Measurements from ENCODE around the gene NOP58. TPM values are rescaled to one million over a fixed set of nuclear protein-coding genes. Genes with fewer than 3 reads are reported as not detected.

The NOP58 gene
- total RNA-seq, 1 experiment from 2014 or later: 136 TPM

- ATAC-seq (no peak), DNase-seq (ENCODE audit: low read depth, low spot score) (no peak)
- POLR2A ChIA-PET: no interaction called here
- H3K36me3 ChIP-seq (ENCODE audit: control insufficient read depth in 1 of 2, insufficient read depth in 2 of 2, low read length in 2 of 2): peaks cover 62 to 77% of the 10 kb centered on the region in 2 experiments
- no peak overlapping the region for H3K4me2 ChIP-seq (ENCODE audit: low read length)
- CTCF ChIA-PET: no interaction called here
- H3K79me2 ChIP-seq (ENCODE audit: insufficient read depth, low read length): peaks cover 96% of the 10 kb centered on the region
- BruUV-seq (replicated peaks): no TSS peak
- no peaks in the 10 kb centered on the region for H3K27me3 ChIP-seq (ENCODE audit: insufficient read depth, low read length)
- no peak overlapping the region for H3K4me3 ChIP-seq (replicated peaks in 1 of 2; ENCODE audit: low read depth in 1 of 2, low read length in 2 of 2)
- no peaks in the 10 kb centered on the region for H3K9me3 ChIP-seq (ENCODE audit: control insufficient read depth in 1 of 2, insufficient read depth in 1 of 2, low read depth in 1 of 2, low read length in 2 of 2)
- H3K9ac ChIP-seq (ENCODE audit: low read length): no peak overlapping the region
- peaks cover 20% of the 10 kb centered on the region; the same call in 1 of the 2 replicates for H4K20me1 ChIP-seq (ENCODE audit: insufficient read depth)
- RAD21 ChIA-PET (ENCODE audit: low non-redundant PET in 1 of 2, low total read pairs in 2 of 2, uncharacterized antibody in 2 of 2, unreplicated experiment in 2 of 2): no interaction called here
- intact Hi-C loops (cut with micrococcal nuclease): no loop called here
- TF ChIP-seq CBX3 (IDR thresholded peaks at IDR 0.05; ENCODE audit: low read depth): no peak
- TF ChIP-seq EZH2 (IDR thresholded peaks at IDR 0.05): no peak
- TF ChIP-seq FOSL1 (IDR thresholded peaks at IDR 0.05; ENCODE audit: low read depth): no peak
- TF ChIP-seq SIN3A (IDR thresholded peaks at IDR 0.05; ENCODE audit: low read depth): no peak
- no peak for TF ChIP-seq TCF7L2 (IDR thresholded peaks at IDR 0.05; ENCODE audit: borderline replicate concordance, extremely low read depth, insufficient read depth, insufficient read length)
- no peak for TF ChIP-seq ZBTB33 (IDR thresholded peaks at IDR 0.05; ENCODE audit: extremely low read depth, insufficient replicate concordance, low read length)
- H3K9me2 ChIP-seq (ENCODE audit: insufficient read depth): no peaks in the 10 kb centered on the region
- H3K4me1 ChIP-seq (ENCODE audit: control insufficient read depth in 1 of 2, insufficient read depth in 2 of 2, low read length in 2 of 2): no peaks in the 10 kb centered on the region
- H3K27ac ChIP-seq (ENCODE audit: low read depth, low read length): no peak overlapping the region
- H2AFZ ChIP-seq (ENCODE audit: low read depth, low read length, poor library complexity, severe bottlenecking): no peak overlapping the region
Observed at GRCh38 chr2:202289394-202290204, 24.0 kb downstream of the NOP58 start.

- RAD21 ChIA-PET (ENCODE audit: low non-redundant PET in 1 of 2, low total read pairs in 2 of 2, uncharacterized antibody in 2 of 2, unreplicated experiment in 2 of 2): no interaction called here
- CTCF ChIA-PET: no interaction called here
- Histone ChIP-seq H3K36me3 (ENCODE audit: control insufficient read depth in 1 of 2, insufficient read depth in 2 of 2, low read length in 2 of 2) (peaks cover 64 to 75% of the 10 kb centered on the region in 2 experiments), H3K4me2 (ENCODE audit: low read length) (no peak overlapping the region), H3K4me1 (ENCODE audit: control insufficient read depth in 1 of 2, insufficient read depth in 2 of 2, low read length in 2 of 2) (no peaks in the 10 kb centered on the region), H3K9ac (ENCODE audit: low read length) (no peak overlapping the region), H3K79me2 (ENCODE audit: insufficient read depth, low read length) (peaks cover 96% of the 10 kb centered on the region), H3K27me3 (ENCODE audit: insufficient read depth, low read length) (no peaks in the 10 kb centered on the region), H3K27ac (ENCODE audit: low read depth, low read length) (no peak overlapping the region), H3K9me3 (ENCODE audit: control insufficient read depth in 1 of 2, insufficient read depth in 1 of 2, low read depth in 1 of 2, low read length in 2 of 2) (no peaks in the 10 kb centered on the region), H4K20me1 (ENCODE audit: insufficient read depth) (peaks cover 17% of the 10 kb centered on the region; the same call in 1 of the 2 replicates), H3K9me2 (ENCODE audit: insufficient read depth) (no peaks in the 10 kb centered on the region), H2AFZ (ENCODE audit: low read depth, low read length, poor library complexity, severe bottlenecking) (no peak overlapping the region), H3K4me3 (replicated peaks in 1 of 2; ENCODE audit: low read depth in 1 of 2, low read length in 2 of 2) (no peak overlapping the region)
- DNase-seq (ENCODE audit: low read depth, low spot score) (no peak), ATAC-seq (no peak)
- TF ChIP-seq RAD21 (IDR thresholded peaks at IDR 0.05; ENCODE audit: low read depth) (no peak), REST (IDR thresholded peaks at IDR 0.05; ENCODE audit: low read depth) (no peak), ZFX (IDR thresholded peaks at IDR 0.05) (no peak), JUND (IDR thresholded peaks at IDR 0.05) (no peak), CEBPB (IDR thresholded peaks at IDR 0.05; ENCODE audit: low read depth) (no peak)
- POLR2A ChIA-PET: no interaction called here
- intact Hi-C loops (cut with micrococcal nuclease): no loop called here
- BruUV-seq (replicated peaks): no TSS peak
Observed at GRCh38 chr2:202290316-202290715, 24.8 kb downstream of the NOP58 start.

Data from HCT116 (cell line).